ENCODE data around the gene DNASE1L1. TPM values are rescaled to one million over a fixed set of nuclear protein-coding genes. Genes with fewer than 3 reads are reported as not detected.

DNASE1L1 gene
- total and polyA plus RNA-seq, 2 donors (not counting 1 experiment from before 2014, with no cell fraction given): 24.6 to 49.2 TPM

DNA sequence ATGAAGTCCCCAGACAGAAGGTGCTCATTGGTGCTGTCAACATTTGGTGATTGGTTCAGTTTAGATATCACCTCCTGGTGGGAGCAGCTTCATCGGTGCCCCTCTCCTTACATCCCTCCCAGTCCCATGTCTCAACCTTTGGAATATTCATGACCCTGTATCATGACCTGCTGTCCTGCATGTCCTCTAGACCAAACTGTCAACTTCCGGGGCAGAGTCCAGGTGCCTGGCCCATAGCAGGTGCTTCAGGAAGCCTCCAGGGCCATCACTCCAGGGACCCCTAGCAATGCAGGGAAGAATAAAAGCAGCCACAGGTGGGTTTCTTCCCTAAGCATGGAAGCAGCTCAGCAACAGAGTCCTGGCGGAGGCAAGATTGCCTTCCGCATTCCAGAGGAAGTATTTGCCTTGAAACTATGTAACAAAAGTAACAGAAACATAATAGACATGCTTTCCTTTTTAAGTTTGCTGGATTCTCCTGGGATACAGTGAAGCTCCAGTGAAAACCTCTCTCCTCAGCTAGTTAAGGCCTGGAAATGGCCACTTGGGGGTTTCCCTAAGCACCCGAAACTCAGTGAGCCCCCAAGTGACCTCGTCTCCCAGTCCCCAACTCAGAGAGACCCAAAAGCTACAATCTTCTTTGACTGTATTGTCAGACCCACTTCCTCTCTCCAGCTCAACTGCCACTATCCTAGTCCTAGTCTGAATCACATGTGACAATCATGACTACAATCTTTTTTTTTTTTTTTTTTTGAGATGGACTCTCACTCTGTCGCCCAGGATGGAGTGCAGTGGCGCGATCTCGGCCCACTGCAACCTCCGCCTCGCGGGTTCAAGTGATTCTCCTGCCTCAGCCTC lies 18.1 kb upstream of the DNASE1L1 start:
- 90% methylated on average over 2 of the region's 13 CpGs for WGBS (ENCODE audit: insufficient coverage)
- H3K4me2 ChIP-seq (replicated peaks; ENCODE audit: low read depth, low read length, poor library complexity, severe bottlenecking): no peak overlapping the region
- Mint-ChIP-seq H3K9me3 (ENCODE audit: insufficient read depth) (no peaks in the 10 kb centered on the region), H3K27ac (no peak overlapping the region), H3K4me3 (no peak overlapping the region), H3K27me3 (no peaks in the 10 kb centered on the region), H3K4me1 (peaks cover 21% of the 10 kb centered on the region)
- POLR2A ChIA-PET: interaction anchor here (0.8 kb wide), 1 partner anchor 90 kb away, joined by 3 read pairs; no protein-coding TSS in a partner anchor
- H3K9me3 ChIP-seq (ENCODE audit: control extremely low read depth in 1 of 3, control insufficient read depth in 2 of 3, insufficient read depth in 1 of 3, low read length in 2 of 3): no peaks in the 10 kb centered on the region
- no peak overlapping the region for H3K4me3 ChIP-seq (ENCODE audit: control extremely low read depth in 1 of 5, extremely low read depth in 1 of 5, insufficient read depth in 1 of 5, low read depth in 2 of 5, low read length in 4 of 5)
- TF ChIP-seq, protein P1, sequence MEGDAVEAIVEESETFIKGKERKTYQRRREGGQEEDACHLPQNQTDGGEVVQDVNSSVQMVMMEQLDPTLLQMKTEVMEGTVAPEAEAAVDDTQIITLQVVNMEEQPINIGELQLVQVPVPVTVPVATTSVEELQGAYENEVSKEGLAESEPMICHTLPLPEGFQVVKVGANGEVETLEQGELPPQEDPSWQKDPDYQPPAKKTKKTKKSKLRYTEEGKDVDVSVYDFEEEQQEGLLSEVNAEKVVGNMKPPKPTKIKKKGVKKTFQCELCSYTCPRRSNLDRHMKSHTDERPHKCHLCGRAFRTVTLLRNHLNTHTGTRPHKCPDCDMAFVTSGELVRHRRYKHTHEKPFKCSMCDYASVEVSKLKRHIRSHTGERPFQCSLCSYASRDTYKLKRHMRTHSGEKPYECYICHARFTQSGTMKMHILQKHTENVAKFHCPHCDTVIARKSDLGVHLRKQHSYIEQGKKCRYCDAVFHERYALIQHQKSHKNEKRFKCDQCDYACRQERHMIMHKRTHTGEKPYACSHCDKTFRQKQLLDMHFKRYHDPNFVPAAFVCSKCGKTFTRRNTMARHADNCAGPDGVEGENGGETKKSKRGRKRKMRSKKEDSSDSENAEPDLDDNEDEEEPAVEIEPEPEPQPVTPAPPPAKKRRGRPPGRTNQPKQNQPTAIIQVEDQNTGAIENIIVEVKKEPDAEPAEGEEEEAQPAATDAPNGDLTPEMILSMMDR (IDR thresholded peaks at IDR 0.05): no peak
- no peak for TF ChIP-seq EZH2 (IDR thresholded peaks at IDR 0.05; ENCODE audit: borderline replicate concordance, insufficient read depth, low read depth, low read length, poor library complexity, severe bottlenecking)
- no peaks in the 10 kb centered on the region for H3K27me3 ChIP-seq (replicated peaks in 1 of 4; ENCODE audit: control extremely low read depth in 1 of 4, control insufficient read depth in 3 of 4, insufficient read depth in 4 of 4, low read length in 3 of 4)
- peaks cover 9% of the 10 kb centered on the region for H3K79me2 ChIP-seq (ENCODE audit: control insufficient read depth, insufficient read depth, low read length)
- no peak overlapping the region for H3K9ac ChIP-seq (ENCODE audit: low read length)
- peaks cover 6 to 15% of the 10 kb centered on the region in 2 donors for H3K4me1 ChIP-seq (ENCODE audit: control insufficient read depth in 2 of 2, insufficient read depth in 2 of 2, low read length in 2 of 2)
- DNase-seq: no peak
- H3K27ac ChIP-seq (ENCODE audit: low read length in 2 of 2): no peak overlapping the region
- CTCF ChIA-PET: no interaction called here
- no peaks in the 10 kb centered on the region for H4K20me1 ChIP-seq (ENCODE audit: control insufficient read depth, insufficient read depth, low read length, poor library complexity, severe bottlenecking)
- no peak for ATAC-seq (ENCODE audit: low read depth)
- intact Hi-C loops (cut with micrococcal nuclease): no loop called here
- H2AFZ ChIP-seq (ENCODE audit: insufficient read depth, low read depth, low read length, poor library complexity, severe bottlenecking): no peak overlapping the region
- H3K36me3 ChIP-seq (replicated peaks in 1 of 2; ENCODE audit: control extremely low read depth in 1 of 2, control insufficient read depth in 1 of 2, extremely low read depth in 1 of 2, insufficient read depth in 2 of 2, low read length in 1 of 2): no peaks in the 10 kb centered on the region

DNA sequence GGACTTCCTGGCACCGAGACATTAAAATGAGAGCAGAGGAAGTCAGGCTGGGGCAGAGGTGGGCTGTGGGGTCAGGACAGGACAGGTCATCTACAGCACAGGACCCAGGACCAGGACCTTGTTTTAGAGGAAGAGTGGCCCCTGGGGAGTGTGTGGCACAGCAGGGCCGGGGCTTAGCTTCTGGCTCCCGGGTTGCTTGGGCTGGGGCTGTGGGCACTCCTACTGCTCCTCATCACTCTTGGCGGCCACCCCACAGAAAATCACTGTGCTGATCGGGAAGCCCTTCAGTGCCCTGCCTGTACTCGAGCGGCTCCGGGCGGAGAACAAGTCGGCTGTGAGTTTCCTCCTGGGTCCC lies 11.3 kb upstream of the DNASE1L1 start:
- WGBS (ENCODE audit: insufficient coverage): 100% methylated on average over 5 of the region's 10 CpGs
- H3K4me3 ChIP-seq (ENCODE audit: control extremely low read depth in 1 of 5, extremely low read depth in 1 of 5, insufficient read depth in 1 of 5, low read depth in 2 of 5, low read length in 4 of 5): no peak overlapping the region
- CTCF ChIA-PET: no interaction called here
- peaks cover 4% of the 10 kb centered on the region for H3K4me1 Mint-ChIP-seq
- no peak overlapping the region for H3K4me2 ChIP-seq (replicated peaks; ENCODE audit: low read depth, low read length, poor library complexity, severe bottlenecking)
- no peaks in the 10 kb centered on the region for H3K79me2 ChIP-seq (ENCODE audit: control insufficient read depth, insufficient read depth, low read length)
- H4K20me1 ChIP-seq (ENCODE audit: control insufficient read depth, insufficient read depth, low read length, poor library complexity, severe bottlenecking): no peaks in the 10 kb centered on the region
- H3K36me3 ChIP-seq (replicated peaks in 1 of 2; ENCODE audit: control extremely low read depth in 1 of 2, control insufficient read depth in 1 of 2, extremely low read depth in 1 of 2, insufficient read depth in 2 of 2, low read length in 1 of 2): peaks cover 0 to 3% of the 10 kb centered on the region in 2 experiments
- no peak overlapping the region for H3K27ac ChIP-seq (ENCODE audit: low read length in 2 of 2)
- ATAC-seq (ENCODE audit: low read depth) (no peak), DNase-seq (no peak)
- TF ChIP-seq EZH2 (IDR thresholded peaks at IDR 0.05; ENCODE audit: borderline replicate concordance, insufficient read depth, low read depth, low read length, poor library complexity, severe bottlenecking): no peak
- TF ChIP-seq, protein P1 (IDR thresholded peaks at IDR 0.05): no peak
- POLR2A ChIA-PET: no interaction called here
- H3K9me3 ChIP-seq (ENCODE audit: control extremely low read depth in 1 of 3, control insufficient read depth in 2 of 3, insufficient read depth in 1 of 3, low read length in 2 of 3): no peaks in the 10 kb centered on the region
- intact Hi-C loops (cut with micrococcal nuclease): no loop called here
- H3K9me3 Mint-ChIP-seq (ENCODE audit: insufficient read depth): no peaks in the 10 kb centered on the region
- H3K27ac Mint-ChIP-seq: no peak overlapping the region
- no peaks in the 10 kb centered on the region for H3K4me1 ChIP-seq (ENCODE audit: control insufficient read depth in 2 of 2, insufficient read depth in 2 of 2, low read length in 2 of 2)
- H2AFZ ChIP-seq (ENCODE audit: insufficient read depth, low read depth, low read length, poor library complexity, severe bottlenecking): no peak overlapping the region
- no peak overlapping the region for H3K4me3 Mint-ChIP-seq
- no peak overlapping the region for H3K9ac ChIP-seq (ENCODE audit: low read length)
- H3K27me3 Mint-ChIP-seq: no peaks in the 10 kb centered on the region
- no peaks in the 10 kb centered on the region for H3K27me3 ChIP-seq (replicated peaks in 1 of 4; ENCODE audit: control extremely low read depth in 1 of 4, control insufficient read depth in 3 of 4, insufficient read depth in 4 of 4, low read length in 3 of 4)

All from B cell (primary cell).